GM19324 (cell line): ENCODE results near the gene VAV2.

Source experiments
- ATAC-seq: cut with Tn5 transposase; IDR thresholded peaks from one replicate; pipeline ENCODE4 v1.9.1; 2021; ENCODE audit warnings: mild to moderate bottlenecking, moderate library complexity; ENCODE audit not compliant: unreplicated experiment, low FRiP score

VAV2 gene

DNA sequence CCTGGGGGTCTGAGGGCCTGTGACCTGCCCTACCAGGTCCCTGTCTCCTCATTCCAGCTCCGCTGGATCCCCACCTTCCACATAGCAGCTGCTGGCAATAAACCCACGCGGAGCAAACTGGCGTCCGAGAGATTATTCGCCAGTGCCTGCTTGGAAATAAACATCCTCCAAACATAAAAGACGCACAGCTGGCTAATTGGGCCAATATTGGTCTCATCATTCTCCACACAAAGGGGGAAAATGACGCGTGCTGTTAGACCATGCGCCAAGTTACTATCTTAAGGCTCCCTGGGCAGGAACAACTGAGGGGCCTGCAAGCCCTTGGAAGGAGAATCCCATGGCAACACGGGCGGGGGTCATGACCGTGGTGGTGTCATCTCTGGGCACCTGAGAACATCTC lies 180.7 kb downstream of the VAV2 start:
- ATAC-seq, result no peak

- ATAC-seq, result no peak
Measured at GRCh38 chr9:133810556-133811195, 181.4 kb downstream of the VAV2 start.

DNA sequence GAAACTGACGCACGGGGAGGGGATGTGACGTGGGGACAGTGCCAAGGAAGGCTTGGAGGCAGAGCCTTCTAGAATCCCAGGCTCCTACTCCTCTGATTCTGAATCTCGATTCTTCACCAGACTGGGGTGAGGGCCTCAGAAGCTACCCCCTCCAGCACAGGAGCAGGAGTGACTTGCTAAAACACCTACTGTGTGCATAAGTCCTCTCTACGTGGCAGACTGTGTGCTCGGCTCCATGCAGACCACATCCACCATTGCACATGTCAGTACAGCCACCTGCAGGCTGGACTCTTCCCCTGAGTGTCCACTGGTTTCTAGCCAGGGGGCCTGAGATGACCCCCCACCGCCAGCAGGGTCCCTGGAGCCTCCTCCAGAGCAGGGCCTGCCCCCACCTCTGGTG lies 182.8 kb downstream of the VAV2 start:
- ATAC-seq, result no peak

GRCh38 chr9:133807818-133808217 lies 184.3 kb downstream of the VAV2 start:
- no peak for ATAC-seq

- ATAC-seq, result no peak
Measured at GRCh38 chr9:133807037-133807436, 185.1 kb downstream of the VAV2 start.

DNA sequence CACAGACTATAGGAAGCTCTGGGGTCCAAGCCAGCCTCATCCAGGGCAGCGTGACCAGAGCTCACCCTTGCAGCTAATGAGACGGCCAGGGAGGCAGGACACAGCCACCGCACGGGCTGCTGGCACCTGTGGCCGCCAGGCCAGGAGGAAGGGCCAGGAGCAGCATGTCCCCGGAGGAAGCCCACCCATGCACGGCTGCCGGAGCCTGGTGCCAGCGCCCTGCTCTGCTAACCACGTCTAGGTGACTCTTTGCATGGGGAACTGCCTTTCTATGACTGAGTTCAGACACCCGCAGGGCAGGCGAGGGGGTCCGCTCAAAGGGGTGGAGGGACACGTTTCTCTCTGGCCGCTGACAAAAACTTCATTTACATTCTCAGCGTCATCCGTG lies 185.5 kb downstream of the VAV2 start:
- no peak for ATAC-seq

DNA sequence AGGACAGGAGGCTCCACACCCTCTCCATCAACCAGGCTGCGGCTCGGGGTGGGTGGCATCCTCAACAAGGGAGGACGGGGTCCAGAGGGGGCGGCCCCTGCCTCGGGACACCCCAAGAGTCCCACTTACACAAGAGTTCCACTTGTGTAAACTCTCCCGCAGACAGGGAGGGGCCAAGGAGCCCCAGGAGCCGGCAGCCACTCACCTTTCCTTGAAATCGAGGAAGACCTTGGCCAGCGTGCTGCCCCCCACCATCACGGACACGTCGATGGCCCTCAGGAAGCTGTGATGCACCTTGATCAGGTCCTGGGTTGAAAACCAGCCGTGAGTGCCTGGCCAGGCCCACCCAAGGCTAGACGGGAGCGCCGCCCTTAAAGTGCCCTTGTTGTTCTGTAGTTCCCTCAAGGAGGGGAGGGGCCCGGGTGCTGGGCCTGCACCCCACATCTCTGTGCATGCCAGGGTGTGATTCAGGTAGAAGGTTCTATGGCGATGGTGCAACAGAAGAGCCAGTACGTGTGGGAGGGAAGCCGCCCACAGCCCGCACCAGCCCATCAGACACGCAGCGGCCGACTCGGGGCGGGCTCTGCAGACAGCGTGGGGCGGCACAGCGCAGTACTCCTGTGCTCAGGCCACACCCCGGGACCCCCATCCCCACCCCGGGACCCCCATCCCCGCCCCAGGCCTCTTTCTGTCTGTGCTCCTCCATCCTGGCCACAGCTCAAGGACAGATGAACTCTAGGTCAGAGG lies 186.1 kb downstream of the VAV2 start:
- no peak for ATAC-seq

GRCh38 chr9:133804199-133804598 lies 187.9 kb downstream of the VAV2 start:
- no peak for ATAC-seq

- no peak for ATAC-seq
Measured at GRCh38 chr9:133803745-133804144, 188.4 kb downstream of the VAV2 start.

DNA sequence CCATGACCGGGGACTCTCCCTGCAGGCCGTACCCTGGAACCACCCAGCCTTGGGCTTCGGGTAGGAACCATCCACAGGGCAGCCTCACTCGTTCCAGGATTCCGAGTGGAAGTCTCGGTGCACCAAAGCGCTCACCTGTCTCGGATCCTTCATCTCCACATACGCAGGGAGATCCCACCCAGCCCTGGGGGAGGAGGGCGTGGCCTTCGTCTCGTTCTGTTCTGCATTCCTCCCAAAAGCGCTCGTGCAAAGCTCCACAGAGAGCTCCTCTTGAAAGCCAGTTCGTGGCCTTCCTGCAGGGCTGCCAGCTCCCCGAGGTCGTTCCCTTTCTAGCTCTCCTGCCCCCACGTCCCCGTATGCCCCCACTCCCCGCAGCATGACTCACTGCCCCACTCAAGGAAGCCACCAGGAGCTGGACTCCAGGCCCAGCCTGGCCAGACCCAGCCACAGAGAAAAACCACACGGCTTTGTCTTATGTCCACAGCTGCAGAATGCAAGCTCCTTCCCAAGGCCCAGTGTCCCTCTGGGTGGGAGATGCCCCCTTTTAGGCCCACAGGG lies 189.0 kb downstream of the VAV2 start:
- ATAC-seq, result no peak

DNA sequence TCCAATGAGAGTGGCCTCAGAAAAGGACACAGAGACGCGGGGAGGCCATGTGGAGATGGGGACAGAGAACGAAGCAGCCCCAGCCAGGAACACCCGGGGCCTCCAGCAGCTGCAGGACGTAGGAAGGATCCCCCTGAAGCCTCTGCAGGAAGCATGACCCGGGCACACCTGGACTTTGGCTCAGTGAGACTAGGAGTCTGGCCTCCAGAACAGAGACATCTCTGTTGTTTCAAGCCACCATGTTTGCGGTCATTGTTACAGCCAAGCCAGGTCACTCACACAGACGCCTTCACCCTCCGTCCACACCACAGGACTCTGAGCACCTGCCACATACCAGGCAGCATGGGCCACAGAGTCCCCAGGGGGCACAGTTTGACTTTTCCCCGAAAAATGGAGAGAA lies 190.4 kb downstream of the VAV2 start:
- no peak for ATAC-seq

DNA sequence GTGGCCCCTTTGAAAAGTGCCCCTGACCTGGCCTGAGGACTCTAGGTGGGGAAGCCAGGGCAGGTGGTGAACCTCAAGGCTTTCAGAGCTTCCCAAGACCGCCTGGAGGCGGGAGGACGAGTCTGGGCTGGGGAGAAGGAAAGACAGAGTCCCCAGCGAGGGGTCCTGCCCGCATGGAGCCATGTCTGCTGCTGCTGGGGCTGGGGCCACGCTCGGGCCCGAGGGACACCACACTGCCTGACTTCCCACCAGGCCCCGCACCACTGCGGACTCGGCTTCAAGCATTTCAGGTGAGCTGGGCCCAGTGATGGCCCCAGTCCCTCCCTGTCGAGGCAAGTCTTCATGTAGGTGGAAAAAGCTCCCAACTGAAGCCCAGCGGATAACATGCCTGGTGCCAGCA lies 191.9 kb downstream of the VAV2 start:
- no peak for ATAC-seq

DNA sequence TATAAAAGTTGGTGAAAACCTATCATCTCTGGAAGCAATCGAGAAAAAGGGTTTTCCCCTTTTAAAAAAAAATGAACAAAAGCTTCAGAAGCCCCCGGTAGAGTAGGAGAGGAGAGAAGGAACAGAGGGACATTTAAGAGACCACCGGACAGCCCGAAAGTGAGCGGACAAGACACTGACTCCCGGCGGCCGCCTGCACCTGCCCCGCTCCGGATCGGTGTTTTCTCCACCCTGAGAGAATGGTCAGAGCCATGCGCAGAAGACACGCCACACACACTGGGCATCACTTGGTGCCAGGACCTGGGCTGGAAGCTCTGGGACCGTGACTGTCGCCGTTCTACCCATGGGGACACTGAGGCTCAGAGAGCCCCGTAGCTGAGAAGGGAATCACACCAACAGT lies 192.4 kb downstream of the VAV2 start:
- no peak for ATAC-seq

DNA sequence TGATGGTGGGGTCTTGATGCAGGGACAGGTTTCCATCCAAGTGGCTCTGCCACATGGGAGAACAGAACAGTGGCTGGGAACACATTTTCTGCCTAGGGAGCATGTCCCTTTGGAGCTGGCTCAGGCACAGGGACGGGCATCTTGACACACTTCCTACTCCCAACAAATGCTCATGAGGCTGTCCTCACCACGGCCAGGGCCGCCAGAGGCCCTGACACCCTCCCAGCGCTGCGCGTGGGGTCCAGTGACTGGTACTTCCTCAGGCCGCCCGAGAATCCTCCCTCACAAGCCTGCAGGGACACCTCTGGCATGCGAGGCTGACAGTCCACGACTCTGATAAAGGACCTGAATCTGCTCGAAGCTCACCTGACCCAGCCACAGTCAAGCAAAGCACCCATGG lies 193.0 kb downstream of the VAV2 start:
- no peak for ATAC-seq

GRCh38 chr9:133798160-133798559 lies 194.0 kb downstream of the VAV2 start:
- ATAC-seq, result no peak

DNA sequence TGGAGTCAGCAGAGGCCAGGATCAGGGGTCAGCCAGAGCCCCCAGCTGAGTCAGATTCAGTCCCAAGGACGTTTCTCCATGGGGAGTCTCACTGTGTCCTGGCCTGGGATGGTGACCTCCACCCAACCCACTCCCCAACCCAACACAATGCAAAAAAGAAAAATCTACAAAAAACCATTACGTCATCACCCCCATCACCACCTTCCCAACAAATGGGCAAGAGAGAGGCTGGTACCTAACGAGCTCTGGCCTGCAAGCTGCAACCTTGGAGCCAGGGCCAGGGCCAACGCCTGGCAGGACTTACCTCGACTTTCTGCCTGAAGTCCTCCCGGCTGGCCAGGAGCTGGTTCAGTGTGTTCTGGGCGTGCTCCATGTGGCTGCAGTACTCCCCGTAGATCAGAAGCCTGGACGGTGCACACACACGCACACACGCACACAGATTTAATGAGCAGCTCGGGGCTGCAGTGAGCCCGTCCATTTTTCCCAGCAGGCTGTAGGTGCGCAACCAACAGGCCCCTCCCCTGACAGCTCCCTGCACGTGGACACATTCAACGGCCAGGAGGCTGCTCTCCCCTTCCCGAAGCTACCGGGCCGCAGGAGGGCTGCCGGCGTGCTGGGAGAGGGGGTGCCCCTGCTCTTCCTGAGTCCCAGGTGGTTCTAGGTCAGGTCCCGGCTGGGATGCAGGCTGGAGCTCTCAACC lies 194.6 kb downstream of the VAV2 start:
- no peak for ATAC-seq

DNA sequence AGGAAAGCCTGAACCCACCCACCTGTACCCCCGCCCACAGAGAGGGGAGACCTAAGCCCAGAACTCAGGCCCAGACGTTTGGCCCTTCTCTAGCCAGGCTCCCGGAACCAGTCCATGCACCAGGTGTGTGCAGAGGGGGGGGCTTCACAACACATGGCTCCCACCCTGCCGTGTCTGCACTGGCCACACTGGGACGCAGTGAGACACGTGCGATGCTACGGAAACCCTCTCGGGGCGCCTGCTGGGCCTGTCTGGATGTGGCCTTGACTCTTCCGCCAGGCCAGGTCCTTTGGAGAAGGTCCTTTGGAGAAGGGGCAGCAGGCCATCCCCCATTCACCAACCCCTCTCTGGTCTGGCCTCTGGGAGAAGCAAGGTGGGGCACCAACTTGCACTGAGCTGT lies 195.6 kb downstream of the VAV2 start:
- no peak for ATAC-seq

DNA sequence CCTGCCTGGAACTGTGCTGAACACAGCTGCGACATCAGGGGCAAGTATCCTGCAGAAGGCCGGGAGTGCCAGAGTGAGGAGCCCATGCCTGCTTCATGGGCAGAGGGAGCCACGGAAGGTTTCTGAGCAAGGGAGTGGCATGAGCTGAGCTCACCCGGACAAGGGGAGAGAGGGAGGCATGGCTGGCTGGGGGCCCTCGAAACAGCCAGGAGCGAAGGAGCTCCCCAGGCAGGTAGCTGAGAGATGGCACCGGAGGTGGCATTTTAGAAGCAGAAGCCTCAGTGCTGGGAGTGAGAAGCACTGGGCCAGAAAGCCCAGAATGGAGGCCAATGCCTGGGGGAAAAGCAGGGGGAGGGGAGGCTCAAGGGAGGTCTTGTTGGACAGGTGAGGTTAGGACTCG lies 197.1 kb downstream of the VAV2 start:
- ATAC-seq, result no peak

DNA sequence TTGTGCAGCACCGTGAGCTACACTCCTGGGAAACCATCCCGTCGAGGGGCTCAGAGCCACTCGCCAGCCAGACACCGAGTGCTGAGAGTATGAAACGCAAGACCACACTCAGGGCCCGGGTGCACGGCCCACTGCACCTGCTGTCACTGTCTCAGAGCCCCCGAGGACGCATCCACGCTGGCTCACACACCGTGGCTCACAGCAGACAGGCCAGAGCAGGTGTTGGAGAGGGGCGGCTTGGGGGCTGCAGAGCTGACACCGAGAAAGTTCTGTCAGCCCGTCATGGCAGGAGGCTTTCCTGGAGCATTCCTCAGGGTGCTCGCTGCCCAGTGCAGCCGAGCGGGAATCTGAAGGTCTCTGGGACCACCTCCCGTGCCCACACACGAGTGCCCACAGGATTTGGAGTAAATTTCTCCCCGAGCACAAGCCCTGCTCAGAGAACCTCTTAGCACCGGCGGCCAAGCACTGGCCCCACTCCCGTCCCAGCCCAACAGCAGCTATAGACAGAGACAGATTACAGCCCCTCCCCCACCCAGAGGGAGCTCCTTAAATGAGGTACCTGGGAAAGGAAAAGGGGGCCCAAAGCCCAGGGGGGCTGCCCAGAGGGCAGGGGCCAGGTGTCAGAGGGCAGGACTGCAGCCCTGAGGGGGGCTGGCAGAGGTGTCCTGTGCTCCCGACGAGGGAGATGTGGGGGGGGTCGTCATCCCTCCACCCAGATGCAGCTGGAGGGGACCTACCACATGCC lies 197.9 kb downstream of the VAV2 start:
- ATAC-seq, result no peak

- no peak for ATAC-seq
Measured at GRCh38 chr9:133793471-133793870, 198.7 kb downstream of the VAV2 start.
